GM18867 (cell line): ENCODE measurements around the gene PDCL2.

Source experiments
- ATAC-seq: cut with Tn5 transposase; IDR thresholded peaks from one replicate; pipeline ENCODE4 v1.9.1; 2021; ENCODE audit warnings: mild to moderate bottlenecking, moderate library complexity; ENCODE audit not compliant: unreplicated experiment

PDCL2 gene

DNA sequence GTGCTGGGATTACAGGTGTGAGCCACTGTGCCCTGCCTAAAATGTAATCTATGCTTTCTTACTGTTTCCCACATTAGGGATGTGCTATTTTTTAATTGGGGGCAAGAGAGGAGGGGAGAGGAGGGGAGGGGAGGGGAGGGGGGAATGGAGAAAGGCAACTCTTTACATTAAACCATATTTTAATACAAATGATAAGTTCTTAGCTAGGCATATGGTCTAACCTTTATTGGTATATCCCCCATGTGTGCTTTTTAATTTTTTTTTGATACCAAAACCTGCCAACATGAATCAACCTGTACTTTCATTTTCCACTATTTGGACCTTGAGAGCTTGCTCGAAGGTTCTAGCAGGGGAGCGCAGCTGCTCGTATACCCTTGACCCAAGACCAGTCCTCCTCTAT is 51.8 kb downstream of the PDCL2 start:
- ATAC-seq: no peak

DNA sequence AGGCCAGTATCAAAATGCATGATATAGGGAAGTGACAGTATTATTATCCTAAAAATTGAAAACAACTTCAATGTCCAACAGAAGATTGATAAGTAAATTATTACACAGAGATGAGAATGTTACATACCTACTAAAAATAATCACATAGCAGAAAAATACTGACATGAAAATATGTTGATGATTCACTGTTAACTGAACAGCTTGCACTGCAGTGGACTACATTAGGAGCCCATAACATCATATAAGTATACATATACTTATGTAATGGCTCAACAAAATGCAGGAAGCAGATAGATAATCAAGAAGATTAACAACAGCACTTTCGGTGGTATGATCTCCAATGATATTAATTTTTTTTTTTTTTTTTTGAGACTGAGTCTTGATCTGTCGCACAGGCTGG is 52.4 kb downstream of the PDCL2 start:
- no peak for ATAC-seq

DNA sequence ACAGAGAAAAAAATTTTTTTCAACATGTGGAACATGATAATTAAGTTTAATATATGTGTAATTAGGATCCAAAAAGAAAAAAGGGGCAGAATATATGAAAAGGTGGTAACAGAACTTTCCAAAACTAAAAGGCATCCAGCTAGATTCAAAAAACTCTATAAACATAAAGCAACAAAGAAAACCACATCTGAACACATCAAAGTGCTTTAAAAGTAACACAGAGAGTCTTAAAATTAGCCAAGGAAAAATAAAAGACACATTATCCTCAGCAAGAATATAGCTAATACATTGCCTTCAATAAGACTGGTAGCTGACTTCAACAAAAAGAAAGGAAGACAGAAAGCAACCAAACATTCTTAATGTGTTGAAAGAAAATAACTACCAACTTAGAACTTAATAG is 53.5 kb downstream of the PDCL2 start:
- no peak for ATAC-seq

DNA sequence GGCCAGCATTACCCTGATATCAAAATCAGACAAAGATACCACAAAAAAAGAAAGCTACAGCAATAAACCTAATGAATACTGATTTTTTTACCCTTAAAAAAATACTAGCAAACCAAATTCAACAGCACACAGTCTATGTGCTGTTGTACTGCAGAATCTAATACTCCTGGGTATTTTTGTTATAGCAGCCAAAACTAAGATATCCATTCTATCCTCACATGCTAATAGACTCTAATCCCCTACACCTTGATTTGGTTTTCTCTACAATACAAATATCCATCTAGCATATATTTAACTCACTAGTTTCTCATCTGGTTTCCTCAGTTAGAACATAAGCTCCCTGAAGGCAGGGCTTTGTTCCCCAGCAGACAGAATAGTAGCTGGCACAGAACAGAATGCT is 57.7 kb downstream of the PDCL2 start:
- ATAC-seq: no peak

DNA sequence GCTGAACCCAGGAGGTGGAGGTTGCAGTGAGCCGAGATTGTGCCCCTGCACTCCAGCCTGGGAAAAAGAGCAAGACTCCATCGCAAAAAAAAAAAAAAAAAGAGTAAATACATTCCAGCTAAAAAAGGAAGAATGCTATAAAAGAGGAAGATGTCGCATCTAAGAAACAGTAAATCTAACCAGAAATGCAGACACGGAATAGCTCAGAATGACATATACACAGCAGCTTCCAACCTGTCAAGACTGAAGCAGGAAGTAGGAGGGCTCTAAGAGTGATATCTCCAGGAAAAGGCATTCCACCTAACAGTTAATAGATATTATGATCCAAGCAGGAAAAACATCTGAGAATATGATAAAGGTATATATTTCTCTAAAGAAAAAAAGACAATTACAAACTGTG is 61.4 kb downstream of the PDCL2 start:
- ATAC-seq: no peak

DNA sequence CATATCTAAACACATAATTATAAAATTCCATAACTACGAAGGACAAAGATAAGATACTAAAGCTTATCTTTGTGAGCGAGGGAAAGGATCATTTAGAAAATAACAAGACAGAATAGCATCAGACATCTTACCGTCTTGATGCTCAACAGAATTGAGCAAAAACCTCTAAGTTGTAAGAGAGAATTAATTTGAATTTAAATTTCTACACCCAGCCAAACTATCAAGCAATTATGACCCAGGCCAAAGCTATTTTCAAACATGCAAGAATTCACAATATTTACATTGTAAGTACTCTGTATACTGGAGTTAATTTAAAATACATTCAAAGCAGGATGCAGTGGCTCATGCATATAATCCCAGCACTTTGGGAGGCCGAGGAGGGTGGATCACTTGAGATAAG is 61.9 kb downstream of the PDCL2 start:
- ATAC-seq: no peak

DNA sequence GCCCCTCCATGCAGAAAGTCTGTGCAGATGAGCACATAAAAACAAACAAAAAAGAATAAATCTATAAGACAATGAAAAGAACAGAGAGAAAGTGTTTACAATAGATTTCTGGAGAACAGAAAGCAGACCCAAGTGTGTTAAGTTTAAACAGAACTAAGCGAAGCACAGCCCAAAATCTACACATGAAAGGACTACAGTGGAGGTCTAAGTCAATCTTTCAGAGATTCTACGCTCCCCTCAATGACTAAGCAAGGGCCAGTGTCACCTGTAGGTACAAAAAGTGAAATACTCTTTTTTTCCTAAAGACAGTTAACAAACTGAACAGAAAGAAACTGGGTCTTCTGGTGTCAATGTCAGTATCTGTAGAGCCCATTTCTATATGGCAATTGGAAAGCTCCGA is 63.6 kb downstream of the PDCL2 start:
- no peak for ATAC-seq

DNA sequence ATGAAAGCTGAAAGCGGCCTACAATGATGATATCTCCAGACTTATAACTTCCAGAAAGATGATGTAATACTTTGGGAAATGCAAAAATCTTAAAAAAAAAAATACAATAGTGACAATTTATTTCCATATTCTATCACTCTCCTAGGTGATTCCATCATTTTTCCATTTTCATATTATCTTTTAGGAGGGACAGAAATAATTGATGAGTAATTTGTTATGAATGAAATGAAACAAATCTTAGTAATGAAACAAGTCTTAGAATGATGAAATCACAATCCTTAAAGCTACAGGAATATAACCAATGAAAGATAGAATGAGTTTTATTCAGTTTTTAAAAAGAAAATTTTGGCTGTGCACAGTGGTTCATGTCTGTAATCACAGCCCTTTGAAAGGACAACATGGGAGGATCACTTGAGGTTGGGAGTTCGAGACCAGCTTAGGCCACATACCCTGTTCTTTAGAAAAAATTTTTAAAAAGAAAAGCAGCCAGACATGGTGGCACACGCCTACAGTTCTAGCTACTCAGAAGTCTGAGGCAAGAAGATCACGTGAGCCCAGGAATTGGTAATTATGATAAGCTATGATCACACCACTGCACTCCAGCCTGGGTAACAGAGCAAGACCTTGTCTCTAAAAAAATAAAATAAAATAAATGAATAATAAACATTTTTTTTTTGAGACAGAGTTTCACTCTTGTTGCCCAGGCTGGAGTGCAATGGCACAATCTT is 67.0 kb downstream of the PDCL2 start:
- ATAC-seq: no peak

DNA sequence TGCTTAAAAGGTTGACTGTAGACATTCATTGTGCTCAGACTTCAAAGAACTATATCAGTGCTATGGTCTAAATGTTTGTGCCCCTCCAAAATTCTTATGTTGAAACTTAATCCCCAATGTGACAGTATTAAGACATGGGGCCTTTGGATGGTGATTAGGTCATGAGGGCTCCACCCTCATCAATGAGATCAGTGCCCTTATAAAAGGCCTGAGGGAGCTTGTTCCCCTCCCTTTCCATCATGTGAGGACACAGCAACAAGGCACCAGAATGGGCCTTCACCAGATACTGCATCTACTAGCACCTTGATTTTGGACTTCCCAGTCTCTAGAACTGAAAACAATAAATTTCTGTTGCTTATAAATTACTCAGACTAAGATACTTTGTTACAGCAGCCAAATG is 73.6 kb downstream of the PDCL2 start:
- ATAC-seq: no peak

DNA sequence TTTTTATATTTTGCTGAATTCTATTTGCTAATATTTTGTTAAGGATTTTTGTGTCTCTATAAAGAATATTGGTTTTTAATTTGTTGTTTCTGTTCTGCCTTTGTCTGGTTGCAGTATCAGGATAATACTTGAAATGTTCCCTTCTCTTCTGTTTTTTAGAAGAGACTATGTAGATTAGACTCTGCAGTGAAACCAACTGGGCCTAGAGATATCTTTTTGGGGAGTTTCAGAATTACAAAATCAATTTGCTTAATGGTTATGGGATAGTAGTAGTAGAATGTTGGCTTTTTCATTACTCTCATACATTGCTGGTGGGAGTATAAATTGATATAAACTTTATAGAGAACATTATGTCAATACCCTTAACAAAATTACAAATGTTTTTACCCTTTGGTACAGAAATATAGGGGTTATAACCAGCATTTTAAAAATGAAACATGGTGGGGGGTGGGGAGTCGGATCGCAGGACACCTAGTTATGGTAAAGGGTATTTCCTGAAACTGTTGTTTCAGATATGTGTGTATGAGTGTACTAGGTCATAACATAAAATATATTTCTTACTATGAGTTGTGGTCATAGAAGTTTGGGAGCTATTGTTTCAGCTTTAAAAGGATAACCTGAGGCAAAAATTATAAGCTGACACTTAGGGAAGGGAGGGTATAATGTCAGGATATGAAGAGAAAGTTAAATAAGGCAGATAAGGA is 74.4 kb downstream of the PDCL2 start:
- ATAC-seq: peak; percentile 74

DNA sequence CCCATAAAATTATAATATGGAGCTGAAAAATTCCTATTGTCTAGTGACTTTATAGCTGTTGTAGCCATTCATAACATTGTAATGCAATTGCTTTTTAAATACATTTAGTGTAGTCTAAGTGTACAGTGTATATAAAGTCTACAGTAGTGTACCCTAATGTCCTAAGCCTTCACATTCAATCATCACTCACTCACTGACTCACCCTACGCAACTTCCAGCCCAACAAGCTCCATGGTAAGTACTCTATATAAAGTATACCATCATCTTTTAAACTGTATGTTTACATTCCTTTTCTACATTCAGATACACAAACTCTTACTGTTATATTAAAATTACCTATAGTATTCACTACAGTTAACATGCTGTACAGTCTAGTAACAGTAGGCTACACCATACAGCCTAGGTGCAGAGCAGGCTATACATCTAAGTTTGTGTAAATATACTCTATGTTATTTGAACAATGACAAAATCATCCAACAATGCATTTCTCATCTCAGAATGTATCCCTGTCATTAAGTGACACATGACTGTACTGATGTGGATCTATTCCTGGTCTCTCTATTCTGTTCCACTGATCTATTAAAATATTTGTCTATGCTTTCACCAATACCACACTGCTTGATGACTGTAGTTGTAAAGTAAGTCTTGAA is 79.0 kb downstream of the PDCL2 start:
- ATAC-seq: no peak

DNA sequence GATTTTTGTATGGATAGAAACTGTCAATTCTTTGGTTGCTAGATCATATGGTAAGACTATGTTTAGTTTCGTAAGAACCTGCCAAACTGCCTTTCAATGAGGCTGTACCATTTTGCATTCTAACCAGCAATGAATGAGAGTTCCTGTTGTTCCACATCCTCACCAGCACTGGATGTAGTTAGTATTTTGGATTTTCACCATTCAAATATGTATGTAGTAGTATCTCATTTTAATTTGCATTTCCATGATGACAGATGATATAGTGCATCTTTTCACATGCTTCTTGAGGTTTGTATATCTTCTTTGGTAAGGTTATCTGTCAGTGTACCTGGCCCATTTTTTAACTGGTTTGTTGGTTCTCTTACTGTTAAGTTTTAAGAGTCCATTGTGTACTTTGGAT is 80.0 kb downstream of the PDCL2 start:
- ATAC-seq: no peak

DNA sequence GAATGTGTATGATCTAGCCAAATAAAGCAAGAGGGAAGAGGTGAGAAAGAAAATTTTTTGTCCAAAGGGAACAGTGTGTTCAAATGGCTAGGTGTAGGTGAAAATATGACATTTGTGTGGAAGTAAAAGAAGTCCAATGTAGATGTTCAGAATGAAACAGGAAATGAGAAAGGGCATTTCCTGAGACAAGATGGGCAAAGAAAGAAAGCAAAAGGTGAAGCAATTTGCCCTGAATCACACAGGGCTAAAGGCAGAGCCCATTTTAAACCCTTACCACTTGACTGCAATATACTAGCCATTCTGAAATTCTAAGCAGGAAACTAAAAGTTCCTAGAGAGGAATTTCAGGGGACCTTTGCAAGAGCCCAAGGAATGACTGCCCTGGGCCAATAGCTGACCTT is 81.4 kb downstream of the PDCL2 start:
- no peak for ATAC-seq

DNA sequence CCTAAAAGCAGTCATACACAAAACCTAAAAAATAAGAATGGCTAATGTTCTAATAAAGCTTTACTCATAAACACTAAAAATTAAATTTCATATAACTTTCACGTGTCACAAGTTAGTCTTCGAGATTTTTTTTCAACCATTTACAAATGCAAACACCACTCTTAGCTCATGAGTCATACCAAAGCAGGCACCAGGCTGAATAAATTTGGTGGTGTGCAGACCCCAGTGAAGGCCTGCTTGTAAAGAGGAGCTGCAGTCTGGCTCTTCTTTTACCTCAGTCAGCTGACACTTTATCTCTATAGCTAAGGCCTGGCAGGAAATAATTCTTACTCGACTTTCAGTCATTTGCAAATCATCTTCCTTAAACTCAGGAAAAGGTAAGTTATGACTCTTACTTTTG is 82.8 kb downstream of the PDCL2 start:
- no peak for ATAC-seq

DNA sequence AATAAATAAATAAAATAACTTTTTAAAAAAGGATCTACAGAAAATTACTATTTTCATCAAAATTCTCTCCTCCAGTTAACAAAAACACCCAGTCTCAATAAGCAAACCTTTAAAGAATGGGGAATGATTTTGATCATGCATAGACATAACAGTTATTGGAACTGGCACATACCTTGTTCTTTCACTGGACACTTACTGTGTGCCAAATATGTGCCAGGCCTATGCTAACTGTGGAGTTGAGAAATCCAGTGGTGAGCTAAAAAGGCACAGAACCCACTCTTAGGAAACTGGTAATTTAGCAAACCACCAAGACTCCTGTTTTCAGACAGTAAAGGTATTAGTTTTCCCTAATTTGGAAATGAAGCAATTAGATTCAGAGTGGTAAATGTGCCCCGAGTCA is 84.4 kb downstream of the PDCL2 start:
- ATAC-seq: no peak
